Activated CD8-positive, alpha-beta memory T cell treated with anti-CD3 and anti-CD28 coated beads for 48 hours (primary cell): ENCODE data around the gene TTLL10.
"Not testable (repeated sequence)": the region's sequence is repeated elsewhere in the genome, so short reads cannot be mapped to it uniquely, and the experiment has no call there.

ENCODE experiments used
- DNase-seq, 3 experiments: peaks; one replicate each; pipeline ENCODE4 v3.0.0-alpha.2; 2020; ENCODE audit warnings: low read depth in 2 of 3, low spot score in 2 of 3

The TTLL10 gene

DNA sequence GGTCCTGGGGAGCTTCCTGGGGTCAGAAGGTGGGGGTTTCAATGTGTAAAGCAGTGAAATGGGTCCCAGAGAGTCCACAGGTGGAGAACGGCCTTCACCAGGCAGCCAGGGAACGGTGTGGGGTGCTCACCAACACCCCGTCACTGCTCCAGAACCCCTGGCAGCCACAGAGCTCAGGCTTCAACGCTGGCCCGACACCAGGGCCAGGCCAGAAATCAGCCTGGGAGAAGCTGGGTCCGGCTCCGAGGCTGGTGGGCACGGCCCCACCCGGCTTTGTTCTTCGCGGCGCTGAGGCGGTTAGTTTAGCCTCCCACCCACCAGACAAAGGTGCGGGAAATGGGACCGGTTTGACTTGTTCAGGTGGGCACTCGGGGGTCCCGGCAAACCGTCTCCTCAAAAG is 33.0 kb upstream of the TTLL10 start:
- DNase-seq = no peak

DNA sequence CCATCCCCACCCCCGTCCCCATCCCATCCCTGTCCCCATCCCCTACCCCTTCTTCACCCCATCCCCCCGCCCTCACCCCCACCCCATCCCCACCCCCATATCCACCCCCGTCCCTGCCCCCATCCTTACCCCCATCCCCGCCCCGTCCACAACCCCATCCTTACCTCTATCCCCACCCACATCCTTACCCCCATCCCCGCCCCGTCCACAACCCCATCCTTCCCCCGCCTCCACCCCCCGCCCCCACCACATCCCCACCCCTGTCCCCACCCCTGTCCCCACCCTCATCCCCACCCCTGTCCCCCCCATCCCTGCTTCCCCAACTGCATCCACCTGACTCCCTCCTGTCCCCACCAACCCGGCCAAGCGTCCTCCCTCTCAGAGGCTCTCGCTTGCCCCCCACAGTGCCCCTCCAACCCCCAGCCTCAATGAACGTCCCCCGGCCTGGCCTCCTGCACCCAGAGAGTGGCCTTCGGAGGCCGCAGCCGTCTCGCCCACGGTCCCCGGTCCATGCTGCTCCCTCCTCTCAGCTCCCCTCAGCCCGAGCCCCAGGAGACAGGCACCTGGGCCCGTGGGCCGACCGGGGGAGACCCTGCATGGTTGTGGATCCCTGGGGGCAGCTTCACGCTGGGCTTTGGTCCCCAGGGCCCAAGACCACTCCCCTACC is 32.3 kb upstream of the TTLL10 start:
- DNase-seq = no peak

GRCh38 chr1:1141911-1142250 is 31.8 kb upstream of the TTLL10 start:
- no peak for DNase-seq

DNA sequence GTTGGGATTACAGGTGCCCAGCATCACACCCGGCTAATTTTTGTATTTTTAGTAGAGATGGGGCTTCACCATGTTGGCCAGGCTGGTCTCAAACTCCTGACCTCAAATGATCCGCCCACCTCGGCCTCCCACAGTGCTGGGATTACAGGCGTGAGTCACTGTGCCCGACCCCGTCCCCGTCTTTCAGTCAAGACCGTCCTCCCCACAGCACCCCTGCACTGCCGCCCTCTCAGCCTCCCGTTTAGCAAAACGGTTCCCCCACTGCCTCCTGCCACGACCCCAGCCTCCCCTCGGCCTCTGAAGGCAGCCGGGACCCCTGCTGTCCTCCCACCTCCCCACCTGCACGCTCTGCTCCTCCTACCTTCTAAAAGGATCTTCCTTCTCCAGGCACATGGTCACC is 31.3 kb upstream of the TTLL10 start:
- not testable (repeated sequence) for DNase-seq

DNA sequence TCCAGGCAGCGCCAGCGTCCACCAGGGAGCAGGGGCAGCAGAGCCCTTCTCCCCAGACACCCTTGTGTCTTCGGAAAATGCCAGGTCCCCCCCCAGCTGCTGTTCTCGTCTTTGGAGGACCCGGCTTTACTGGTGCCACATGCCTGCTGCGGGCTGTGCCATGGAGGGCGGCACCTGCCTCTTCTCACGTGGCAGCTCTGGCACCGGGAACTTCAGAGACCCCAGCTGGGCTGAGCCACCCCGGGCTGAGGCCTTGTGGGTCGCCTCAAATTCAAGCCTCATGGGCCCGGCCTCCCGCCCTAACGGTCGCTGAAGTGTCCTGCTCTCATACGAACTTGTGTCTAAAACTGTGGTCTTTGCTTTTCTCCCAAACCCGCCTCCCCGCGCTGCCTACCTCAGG is 30.8 kb upstream of the TTLL10 start:
- no peak for DNase-seq

- no peak for DNase-seq
Observed at GRCh38 chr1:1143636-1144035, 30.0 kb upstream of the TTLL10 start.

- peak in 2 of 3 experiments; percentile 35 to 49 for DNase-seq
Observed at GRCh38 chr1:1144122-1144842, 29.4 kb upstream of the TTLL10 start.

- DNase-seq = no peak
Observed at GRCh38 chr1:1144843-1145546, 28.7 kb upstream of the TTLL10 start.

DNA sequence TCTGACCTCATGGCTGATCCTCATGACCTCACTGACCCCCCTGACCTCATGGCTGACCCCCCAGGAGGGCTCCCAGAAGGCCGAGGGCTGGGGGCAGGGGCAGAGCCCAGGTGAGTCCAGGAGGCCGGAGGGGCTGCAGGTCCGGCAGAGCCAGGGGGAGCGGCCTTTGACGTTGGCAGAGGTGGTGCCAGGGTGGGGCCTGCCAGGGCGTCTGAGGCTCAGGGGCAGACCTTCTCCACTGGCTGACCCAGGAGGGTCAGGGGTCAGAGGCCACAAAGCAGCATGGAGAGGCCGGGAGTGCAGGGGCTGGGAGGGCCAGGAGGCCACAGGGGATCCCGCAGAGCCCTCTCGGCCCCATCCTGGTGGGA is 28.1 kb upstream of the TTLL10 start:
- DNase-seq = no peak

DNA sequence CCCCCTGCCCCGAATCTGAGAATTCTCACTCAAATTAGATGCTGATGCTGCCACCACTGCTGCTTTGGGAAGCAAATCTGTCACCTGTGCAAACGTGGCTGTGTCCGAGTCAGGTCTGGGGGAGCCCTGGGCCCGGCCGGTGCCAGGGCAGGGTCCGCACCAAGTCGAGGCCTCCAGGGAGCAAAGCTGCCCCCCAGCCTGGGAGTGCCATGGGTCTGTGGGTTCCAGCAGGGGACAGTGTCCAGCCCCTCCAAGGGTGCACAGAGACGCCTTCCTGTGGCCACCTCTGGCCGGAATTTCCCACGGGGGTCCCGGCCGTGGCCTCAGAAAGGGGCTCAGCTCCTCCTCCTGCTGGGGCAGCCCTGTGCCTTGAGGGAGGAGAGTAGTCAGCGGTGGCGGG is 27.7 kb upstream of the TTLL10 start:
- DNase-seq = no peak

GRCh38 chr1:1146596-1146995 is 27.1 kb upstream of the TTLL10 start:
- DNase-seq = no peak

GRCh38 chr1:1148061-1148460 is 25.6 kb upstream of the TTLL10 start:
- no peak for DNase-seq

- DNase-seq = no peak
Observed at GRCh38 chr1:1148569-1148968, 25.1 kb upstream of the TTLL10 start.

DNA sequence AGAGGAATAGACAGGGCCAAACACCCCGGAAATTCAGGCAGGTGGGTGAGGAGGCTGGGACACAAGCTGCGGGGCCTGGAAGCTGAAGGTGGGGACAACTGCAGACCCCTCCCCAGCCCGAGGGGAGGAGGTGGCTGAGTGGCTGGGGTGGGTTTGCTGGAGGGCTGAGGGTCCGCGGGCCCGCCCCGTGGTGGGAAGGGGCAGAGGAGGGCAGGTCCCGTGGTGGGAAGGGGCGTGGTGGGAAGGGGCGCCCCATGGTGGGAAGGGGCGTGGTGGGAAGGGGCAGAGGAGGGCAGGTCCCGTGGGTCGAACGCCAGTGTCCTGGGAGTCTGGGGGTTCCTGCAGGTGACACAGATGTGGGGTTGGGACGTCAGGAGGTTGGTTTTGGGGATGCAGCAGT is 24.3 kb upstream of the TTLL10 start:
- DNase-seq = no peak

DNA sequence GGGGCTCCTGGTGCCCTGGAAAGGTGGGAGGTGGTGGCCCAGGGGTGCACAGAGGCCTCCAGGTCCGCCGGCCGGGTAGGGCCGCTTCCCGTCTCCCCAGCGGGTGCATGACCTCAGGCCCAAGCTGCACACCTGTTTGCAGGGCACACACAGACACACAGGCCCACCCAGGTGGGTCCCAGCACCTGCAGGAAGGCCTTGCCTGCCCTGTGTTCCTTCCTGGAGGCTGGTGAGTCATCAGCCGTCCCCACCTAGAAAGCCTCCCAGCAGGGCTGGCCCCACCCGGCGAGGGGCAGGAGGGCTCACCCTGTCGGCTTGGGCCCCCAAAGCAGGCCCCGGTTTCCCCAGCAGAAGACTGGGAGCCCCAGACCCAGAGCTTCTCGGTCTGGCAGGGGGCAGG is 23.6 kb upstream of the TTLL10 start:
- no peak for DNase-seq

DNA sequence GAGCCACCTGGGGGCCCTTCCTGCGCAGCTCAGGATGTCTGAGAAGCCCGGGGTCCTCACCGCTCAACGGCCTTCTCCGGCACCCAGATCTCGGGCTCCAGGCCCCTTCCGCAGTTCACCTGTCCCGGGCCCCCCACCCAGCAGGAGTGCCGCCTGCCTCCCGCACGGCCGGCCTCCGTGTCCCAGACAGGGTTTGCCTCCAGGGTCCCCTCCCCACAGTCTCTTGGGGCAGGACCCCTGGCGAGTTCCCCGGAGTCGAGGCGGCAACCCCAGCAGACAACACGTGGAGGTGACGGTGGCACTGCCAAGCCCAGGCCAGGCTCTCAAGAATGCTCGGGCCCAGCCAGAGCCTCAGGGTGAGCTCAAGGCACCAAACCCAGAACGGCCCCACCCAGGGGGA is 22.4 kb upstream of the TTLL10 start:
- DNase-seq = no peak

DNA sequence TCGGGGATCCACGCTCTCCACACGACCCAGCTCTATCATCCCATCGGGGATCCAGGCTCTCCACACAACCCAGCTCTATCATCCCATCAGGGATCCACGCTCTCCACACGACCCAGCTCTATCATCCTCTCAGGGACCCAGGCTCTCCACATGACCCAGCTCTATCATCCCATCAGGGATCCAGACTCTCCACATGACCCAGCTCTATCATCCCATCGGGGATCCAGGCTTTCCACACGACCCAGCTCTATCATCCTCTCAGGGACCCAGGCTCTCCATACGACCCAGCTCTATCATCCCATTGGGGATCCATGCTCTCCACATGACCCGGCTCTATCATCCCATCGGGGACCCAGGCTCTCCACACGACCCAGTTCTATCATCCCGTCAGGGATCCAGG is 21.2 kb upstream of the TTLL10 start:
- not testable (repeated sequence) for DNase-seq

DNA sequence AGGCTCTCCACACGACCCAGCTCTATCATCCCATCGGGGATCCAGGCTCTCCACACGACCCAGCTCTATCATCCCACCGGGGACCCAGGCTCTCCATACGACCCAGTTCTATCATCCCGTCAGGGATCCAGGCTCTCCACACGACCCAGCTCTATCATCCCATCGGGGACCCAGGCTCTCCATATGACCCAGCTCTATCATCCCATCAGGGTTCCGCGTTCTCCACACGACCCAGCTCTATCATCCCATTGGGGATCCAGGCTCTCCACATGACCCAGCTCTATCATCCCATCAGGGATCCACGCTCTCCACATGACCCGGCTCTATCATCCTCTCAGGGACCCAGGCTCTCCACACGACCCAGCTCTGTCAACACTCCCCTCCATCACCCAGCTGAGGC is 20.5 kb upstream of the TTLL10 start:
- DNase-seq = not testable (repeated sequence)

DNA sequence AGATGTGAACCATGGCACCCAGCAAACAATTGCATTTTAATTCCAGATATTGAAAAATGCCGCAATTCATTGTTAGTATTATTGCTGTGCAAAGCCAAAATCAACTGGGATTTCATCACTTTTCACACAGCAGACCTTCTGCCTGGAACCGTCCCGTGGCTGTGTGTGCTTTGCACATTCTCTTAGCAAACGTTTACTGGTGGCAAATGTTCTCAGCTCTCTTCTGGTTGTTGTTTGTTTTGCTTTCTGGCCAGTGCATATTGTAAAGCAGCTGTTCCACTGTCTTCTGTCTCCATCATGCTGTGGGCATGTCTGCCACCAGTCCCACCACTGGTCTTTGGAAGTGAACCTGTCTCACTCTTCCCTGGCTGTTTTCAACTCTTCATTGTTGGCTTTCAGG is 19.8 kb upstream of the TTLL10 start:
- DNase-seq = no peak

- no peak for DNase-seq
Observed at GRCh38 chr1:1155258-1155657, 18.4 kb upstream of the TTLL10 start.

GRCh38 chr1:1156140-1157032 is 17.3 kb upstream of the TTLL10 start:
- DNase-seq = no peak

GRCh38 chr1:1157033-1157365 is 16.7 kb upstream of the TTLL10 start:
- DNase-seq = no peak
